Esophagus squamous epithelium (tissue), 4 donors: ENCODE measurements around the gene RNU6-9.

Experiments used
- CTCF ChIP-seq, 6 experiments: fragments of 450-650 bp in 4 of 6; fragments of 200-600 bp in 2 of 6; sonication (generic) in 2 of 6; IDR thresholded peaks; one replicate each; pipeline ENCODE4 v1.5.1; 2016 to 2019; ENCODE audit warnings: antibody characterized with exemption in 6 of 6, mild to moderate bottlenecking in 4 of 6, moderate library complexity in 4 of 6
- POLR2A ChIP-seq, 4 donors: fragments of 450-650 bp; IDR thresholded peaks; one replicate each; pipeline ENCODE4 v1.6.1; 2017; ENCODE audit warnings: antibody characterized with exemption in 4 of 4, mild to moderate bottlenecking in 4 of 4, moderate library complexity in 3 of 4

- TF ChIP-seq CTCF (IDR thresholded peaks at IDR 0.05) (no peak), POLR2A (IDR thresholded peaks at IDR 0.05) (no peak)
These were observed 45.1 kb downstream of the RNU6-9 start for GRCh38 chr19:938233-938923.
